ENCODE data around the gene ANKS3.

DNA sequence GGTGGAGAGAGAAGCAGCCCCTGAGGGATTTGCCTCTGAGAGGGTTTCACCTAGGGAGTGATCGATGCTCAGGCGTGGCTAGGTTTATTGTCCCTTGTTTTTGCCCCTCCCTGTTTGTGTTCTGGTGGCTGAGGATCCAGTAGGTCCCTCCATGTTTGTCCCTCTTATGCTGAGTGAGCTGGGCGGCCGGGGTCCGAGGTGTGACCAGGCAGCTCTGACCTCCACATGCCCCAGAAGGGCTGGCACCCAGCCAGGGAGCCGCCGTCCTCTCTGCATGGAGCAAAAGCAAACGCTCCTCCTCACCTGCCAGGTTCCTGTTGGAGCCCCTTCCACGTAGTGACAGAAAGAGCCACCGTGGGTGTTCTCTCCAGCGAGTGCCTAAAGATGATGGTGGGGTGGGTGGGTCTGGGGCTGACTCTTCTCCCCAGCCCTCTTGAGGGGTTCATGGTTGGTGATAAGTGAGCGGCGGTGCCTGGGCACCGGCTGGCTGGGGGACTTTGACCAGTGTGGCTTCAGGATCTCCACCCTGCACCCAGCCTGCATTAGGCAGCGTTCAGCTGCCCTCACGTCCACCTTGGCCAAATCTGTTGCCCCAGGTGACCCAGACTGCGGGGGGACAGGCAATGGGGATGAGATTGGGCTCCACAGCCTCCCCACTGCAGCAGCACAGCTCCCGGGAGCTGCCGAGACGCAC is 54.8 kb downstream of the ANKS3 start:
- no peak for TF ChIP-seq EZH2phosphoT487 (IDR thresholded peaks at IDR 0.05; ENCODE audit: borderline replicate concordance, low read depth, low read length)
- TF ChIP-seq, protein P1, sequence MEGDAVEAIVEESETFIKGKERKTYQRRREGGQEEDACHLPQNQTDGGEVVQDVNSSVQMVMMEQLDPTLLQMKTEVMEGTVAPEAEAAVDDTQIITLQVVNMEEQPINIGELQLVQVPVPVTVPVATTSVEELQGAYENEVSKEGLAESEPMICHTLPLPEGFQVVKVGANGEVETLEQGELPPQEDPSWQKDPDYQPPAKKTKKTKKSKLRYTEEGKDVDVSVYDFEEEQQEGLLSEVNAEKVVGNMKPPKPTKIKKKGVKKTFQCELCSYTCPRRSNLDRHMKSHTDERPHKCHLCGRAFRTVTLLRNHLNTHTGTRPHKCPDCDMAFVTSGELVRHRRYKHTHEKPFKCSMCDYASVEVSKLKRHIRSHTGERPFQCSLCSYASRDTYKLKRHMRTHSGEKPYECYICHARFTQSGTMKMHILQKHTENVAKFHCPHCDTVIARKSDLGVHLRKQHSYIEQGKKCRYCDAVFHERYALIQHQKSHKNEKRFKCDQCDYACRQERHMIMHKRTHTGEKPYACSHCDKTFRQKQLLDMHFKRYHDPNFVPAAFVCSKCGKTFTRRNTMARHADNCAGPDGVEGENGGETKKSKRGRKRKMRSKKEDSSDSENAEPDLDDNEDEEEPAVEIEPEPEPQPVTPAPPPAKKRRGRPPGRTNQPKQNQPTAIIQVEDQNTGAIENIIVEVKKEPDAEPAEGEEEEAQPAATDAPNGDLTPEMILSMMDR (conservative IDR thresholded peaks at IDR 0.05; ENCODE audit: low read length), result no peak
